Smooth muscle cell (in vitro differentiated cells): ENCODE measurements around the gene ABCC8. TPM values are rescaled to one million over a fixed set of nuclear protein-coding genes. Genes with fewer than 3 reads are reported as not detected.

Experiments used
- DNase-seq: peaks from one replicate; lab custom pipeline; 2025; ENCODE audit not compliant: unreplicated experiment; lab: John Stamatoyannopoulos, UW
- H2AFZ ChIP-seq: fragments of 200-600 bp; sonication (generic); 2 replicates; pipeline ENCODE4 v1.6.0; 2016; ENCODE audit warnings: antibody characterized with exemption, low read depth, mild to moderate bottlenecking
- H3F3A ChIP-seq: fragments of 200-600 bp; sonication (generic); 2 replicates; pipeline ENCODE4 v1.6.0; 2017; ENCODE audit warnings: antibody characterized with exemption, low read depth
- H3K27ac ChIP-seq: fragments of 200-600 bp; sonication (generic); 2 replicates; pipeline ENCODE4 v1.5.1; 2016; ENCODE audit warnings: low read depth, mild to moderate bottlenecking
- H3K27me3 ChIP-seq: fragments of 200-600 bp; sonication (generic); 2 replicates; pipeline ENCODE4 v1.6.1; 2016; ENCODE audit warnings: low read depth, mild to moderate bottlenecking
- H3K36me3 ChIP-seq: fragments of 200-600 bp; sonication (generic); 2 replicates; pipeline ENCODE4 v1.5.1; 2016; ENCODE audit warnings: low read depth
- H3K4me1 ChIP-seq: fragments of 200-600 bp; sonication (generic); 2 replicates; pipeline ENCODE4 v1.5.1; 2016; ENCODE audit warnings: low read depth
- H3K4me2 ChIP-seq: fragments of 200-600 bp; sonication (generic); 2 replicates; pipeline ENCODE4 v1.6.0; 2016; ENCODE audit warnings: mild to moderate bottlenecking
- H3K4me3 ChIP-seq: fragments of 200-600 bp; sonication (generic); 2 replicates; pipeline ENCODE4 v1.5.1; 2016; ENCODE audit warnings: mild to moderate bottlenecking
- H3K79me2 ChIP-seq: fragments of 200-600 bp; sonication (generic); 2 replicates; pipeline ENCODE4 v1.6.0; 2016; ENCODE audit warnings: low read depth, mild to moderate bottlenecking
- H3K9ac ChIP-seq: fragments of 200-600 bp; sonication (generic); 2 replicates; pipeline ENCODE4 v1.6.0; 2016; ENCODE audit warnings: low read depth
- H3K9me3 ChIP-seq: fragments of 200-600 bp; sonication (generic); replicated peaks from 2 replicates; pipeline ENCODE4 v1.5.1; 2016; ENCODE audit warnings: low read depth
- H4K20me1 ChIP-seq: fragments of 200-600 bp; sonication (generic); 2 replicates; pipeline ENCODE4 v1.6.0; 2016; ENCODE audit warnings: low read depth
- WGBS: methylation state at CpG from one replicate; pipeline ENCODE4 v1.1.7; 2016; ENCODE audit warnings: low lambda C conversion rate; 5-methylcytosine and 5-hydroxymethylcytosine counted together
- polyA plus RNA-seq: library from polyadenylated mRNA; unstranded; fragments of >200 nt; fragmentation: Nextera tagmentation; extraction: Ambion mirVana; gene quantifications from 2 replicates; pipeline ENCODE4 v1.2.1, GENCODE V29; 2016
- total RNA-seq: library from RNA; depleted of rRNA; stranded (reverse); fragments of >200 nt; gene quantifications from 2 replicates; pipeline ENCODE4 v1.2.3, GENCODE V29; 2014
- TF ChIP-seq, protein P1 (sequence below): fragments of 200-600 bp; sonication (generic); IDR thresholded peaks from 2 replicates; pipeline ENCODE4 v1.5.1; 2017; ENCODE audit warnings: borderline replicate concordance, mild to moderate bottlenecking, antibody characterized with exemption; ENCODE audit not compliant: insufficient read depth, poor library complexity, severe bottlenecking

Gene ABCC8
- total and polyA plus RNA-seq, 2 experiments from 2014 or later = not detected

DNA sequence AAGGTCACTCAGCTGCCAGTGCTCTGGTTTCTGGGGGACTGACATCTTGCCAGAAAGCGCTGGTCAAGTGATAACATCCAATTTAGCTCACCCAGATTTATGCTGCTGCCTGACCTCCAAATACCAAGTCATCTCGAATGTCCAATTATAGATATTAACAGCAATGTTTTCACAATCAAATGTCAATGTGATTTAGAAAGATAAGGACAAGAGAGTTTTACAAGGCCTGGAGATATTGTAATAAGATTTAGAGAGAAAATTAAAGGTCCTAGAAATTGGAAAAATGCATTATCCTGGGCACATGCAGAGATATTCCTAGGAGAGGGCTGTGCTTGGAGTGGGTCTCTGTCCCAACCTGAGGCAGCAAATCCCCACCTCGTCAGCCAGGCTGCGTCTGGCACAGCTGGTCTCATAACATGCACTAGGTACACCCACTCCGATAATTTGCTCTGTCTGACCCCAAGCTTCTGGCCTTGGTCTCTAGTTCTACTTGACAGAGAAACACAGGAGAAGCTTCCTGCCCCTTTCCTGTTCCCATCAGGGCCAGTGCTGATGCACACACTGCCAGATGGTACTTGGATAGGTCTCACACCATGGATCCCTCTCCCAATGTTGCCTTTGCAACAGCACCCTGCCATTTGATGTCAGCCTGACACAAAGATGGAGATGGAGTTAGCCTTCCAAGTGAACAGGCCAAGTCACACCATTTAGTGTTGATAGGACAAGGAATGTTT lies 39.0 kb upstream of the ABCC8 start:
- no peaks in the 10 kb centered on the region for H3K36me3 ChIP-seq
- 89% methylated on average over 5 of the region's 5 CpGs for WGBS
- H3K4me2 ChIP-seq = no peak overlapping the region
- no peak overlapping the region for H2AFZ ChIP-seq
- H3K4me1 ChIP-seq = no peaks in the 10 kb centered on the region
- H3K79me2 ChIP-seq = no peaks in the 10 kb centered on the region
- no peak overlapping the region for H3K27ac ChIP-seq
- H3F3A ChIP-seq = no peaks in the 10 kb centered on the region
- H4K20me1 ChIP-seq = no peaks in the 10 kb centered on the region
- TF ChIP-seq, protein P1, sequence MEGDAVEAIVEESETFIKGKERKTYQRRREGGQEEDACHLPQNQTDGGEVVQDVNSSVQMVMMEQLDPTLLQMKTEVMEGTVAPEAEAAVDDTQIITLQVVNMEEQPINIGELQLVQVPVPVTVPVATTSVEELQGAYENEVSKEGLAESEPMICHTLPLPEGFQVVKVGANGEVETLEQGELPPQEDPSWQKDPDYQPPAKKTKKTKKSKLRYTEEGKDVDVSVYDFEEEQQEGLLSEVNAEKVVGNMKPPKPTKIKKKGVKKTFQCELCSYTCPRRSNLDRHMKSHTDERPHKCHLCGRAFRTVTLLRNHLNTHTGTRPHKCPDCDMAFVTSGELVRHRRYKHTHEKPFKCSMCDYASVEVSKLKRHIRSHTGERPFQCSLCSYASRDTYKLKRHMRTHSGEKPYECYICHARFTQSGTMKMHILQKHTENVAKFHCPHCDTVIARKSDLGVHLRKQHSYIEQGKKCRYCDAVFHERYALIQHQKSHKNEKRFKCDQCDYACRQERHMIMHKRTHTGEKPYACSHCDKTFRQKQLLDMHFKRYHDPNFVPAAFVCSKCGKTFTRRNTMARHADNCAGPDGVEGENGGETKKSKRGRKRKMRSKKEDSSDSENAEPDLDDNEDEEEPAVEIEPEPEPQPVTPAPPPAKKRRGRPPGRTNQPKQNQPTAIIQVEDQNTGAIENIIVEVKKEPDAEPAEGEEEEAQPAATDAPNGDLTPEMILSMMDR = no peak
- H3K9ac ChIP-seq = no peak overlapping the region
- DNase-seq = no peak
- H3K9me3 ChIP-seq = no peaks in the 10 kb centered on the region
- H3K27me3 ChIP-seq = peaks cover 7% of the 10 kb centered on the region
- H3K4me3 ChIP-seq = no peak overlapping the region

DNA sequence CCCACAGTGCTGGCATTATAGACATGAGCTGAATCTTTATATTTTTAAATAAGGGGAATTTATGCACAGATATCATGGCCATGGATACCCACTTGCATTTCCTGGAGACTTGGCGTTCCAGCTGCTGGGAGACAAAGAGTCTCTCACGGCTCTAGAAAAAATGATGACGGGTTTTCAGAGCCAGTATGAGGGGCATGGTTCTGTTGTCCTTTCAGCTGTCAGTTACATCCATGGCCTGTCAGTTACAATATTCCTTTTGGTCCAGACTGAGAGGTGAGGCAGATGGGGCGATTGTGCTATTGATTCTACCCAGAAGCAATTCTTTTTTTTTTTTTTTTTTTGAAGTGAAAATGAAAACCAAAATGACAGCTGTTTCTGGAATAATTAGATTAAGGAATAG lies 37.8 kb upstream of the ABCC8 start:
- H3K4me3 ChIP-seq = no peak overlapping the region
- H3K9me3 ChIP-seq = no peaks in the 10 kb centered on the region
- no peak for DNase-seq
- H3F3A ChIP-seq = no peaks in the 10 kb centered on the region
- no peaks in the 10 kb centered on the region for H4K20me1 ChIP-seq
- no peaks in the 10 kb centered on the region for H3K36me3 ChIP-seq
- H3K27me3 ChIP-seq = peaks cover 7% of the 10 kb centered on the region
- TF ChIP-seq, protein P1 = no peak
- no peak overlapping the region for H3K27ac ChIP-seq
- no peak overlapping the region for H3K4me2 ChIP-seq
- no peaks in the 10 kb centered on the region for H3K79me2 ChIP-seq
- H3K9ac ChIP-seq = no peak overlapping the region
- no peaks in the 10 kb centered on the region for H3K4me1 ChIP-seq
- H2AFZ ChIP-seq = no peak overlapping the region
- WGBS = 89% methylated on average over 4 of the region's 4 CpGs

DNA sequence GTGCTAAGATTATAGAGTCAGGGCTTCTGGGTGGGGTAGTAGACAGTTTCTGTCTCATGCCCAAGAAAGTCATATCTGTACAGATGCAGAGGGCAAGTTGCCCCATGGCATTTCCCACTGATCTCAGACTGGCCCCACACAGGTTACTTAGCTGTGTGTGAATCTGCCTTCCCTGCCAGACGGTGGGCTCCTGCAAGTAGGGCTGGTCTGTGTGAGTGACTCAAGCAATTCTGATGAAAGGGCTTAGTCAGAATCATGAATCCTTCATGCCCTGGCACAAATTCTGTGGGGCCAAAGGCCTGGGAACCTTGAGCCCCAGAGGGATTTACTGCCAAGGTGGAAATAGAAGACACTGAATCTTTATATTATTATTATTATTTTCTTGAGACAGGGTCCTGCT lies 37.2 kb upstream of the ABCC8 start:
- Histone ChIP-seq H3F3A (no peaks in the 10 kb centered on the region), H3K79me2 (no peaks in the 10 kb centered on the region), H3K4me3 (no peak overlapping the region), H3K27me3 (peaks cover 7% of the 10 kb centered on the region), H3K36me3 (no peaks in the 10 kb centered on the region), H3K9me3 (no peaks in the 10 kb centered on the region), H3K4me1 (no peaks in the 10 kb centered on the region), H2AFZ (no peak overlapping the region), H3K27ac (no peak overlapping the region), H3K4me2 (no peak overlapping the region), H4K20me1 (no peaks in the 10 kb centered on the region), H3K9ac (no peak overlapping the region)
- TF ChIP-seq, protein P1 = no peak
- no peak for DNase-seq
- WGBS = 32% methylated on average over 1 of the region's 1 CpG

DNA sequence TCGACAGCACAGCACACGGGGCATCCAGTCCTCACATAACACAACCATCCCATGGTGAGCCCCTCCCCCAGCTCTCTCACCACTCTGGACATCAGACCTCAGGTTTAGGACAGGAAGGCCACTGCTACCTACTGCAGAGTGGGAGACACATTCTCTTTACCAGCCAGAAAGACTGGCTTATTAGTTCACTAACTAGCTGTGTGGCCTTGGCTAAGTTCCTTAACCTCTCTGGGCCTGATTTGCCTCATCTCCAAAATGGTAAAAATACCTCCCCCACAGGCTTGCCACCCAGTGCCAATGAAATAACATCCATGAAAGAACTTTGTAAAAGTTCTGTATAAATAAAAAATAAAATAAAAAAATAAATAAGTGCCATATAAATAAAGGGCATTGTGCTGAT lies 35.5 kb upstream of the ABCC8 start:
- 50% methylated on average over 2 of the region's 2 CpGs for WGBS
- Histone ChIP-seq H3K9ac (no peak overlapping the region), H3K36me3 (no peaks in the 10 kb centered on the region), H3K4me2 (no peak overlapping the region), H3K9me3 (no peaks in the 10 kb centered on the region), H3K4me1 (no peaks in the 10 kb centered on the region), H3K79me2 (no peaks in the 10 kb centered on the region), H2AFZ (no peak overlapping the region), H3K4me3 (no peak overlapping the region), H4K20me1 (no peaks in the 10 kb centered on the region), H3K27ac (no peak overlapping the region), H3F3A (no peaks in the 10 kb centered on the region), H3K27me3 (peaks cover 23% of the 10 kb centered on the region)
- TF ChIP-seq, protein P1 = no peak
- no peak for DNase-seq
